Measurements from ENCODE around the gene SYNE1.
"Not testable (repeated sequence)": the region's sequence is repeated elsewhere in the genome, so short reads cannot be mapped to it uniquely, and the experiment has no call there.

Gene SYNE1

DNA sequence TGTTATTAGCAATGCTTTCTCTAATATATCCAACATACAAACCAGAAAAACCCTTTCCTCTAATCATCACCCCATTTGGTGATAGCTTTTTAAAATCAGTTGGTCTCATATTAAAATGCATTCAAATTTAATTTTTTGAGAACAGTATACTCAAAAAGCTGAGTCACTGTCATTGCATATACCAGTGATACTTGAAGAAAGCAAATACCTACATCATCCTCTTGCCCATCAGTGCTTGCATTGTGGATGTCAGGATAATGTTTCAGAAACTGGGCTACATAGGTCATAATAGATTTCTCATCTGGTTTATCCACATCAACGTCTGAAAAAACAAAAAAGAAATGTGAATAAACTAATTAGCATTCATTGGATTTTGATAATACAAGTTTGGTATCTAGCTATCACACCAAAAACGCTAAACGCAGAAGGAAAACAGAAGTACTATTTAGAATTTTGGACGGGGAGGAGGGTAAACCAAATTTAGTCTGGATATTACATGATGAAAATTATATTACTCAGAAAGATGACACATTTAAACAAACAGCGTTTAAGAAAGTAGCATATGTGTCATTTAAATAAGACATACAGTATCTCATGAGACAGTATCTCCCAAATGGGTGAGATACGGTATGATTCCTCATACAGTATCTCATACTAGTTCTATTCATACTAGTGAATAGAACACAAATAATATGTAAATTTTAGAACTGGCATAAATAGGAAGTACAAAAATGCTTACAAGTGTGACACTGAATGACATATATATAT lies 134.6 kb downstream of the SYNE1 start:
- TF ChIP-seq, protein P1, sequence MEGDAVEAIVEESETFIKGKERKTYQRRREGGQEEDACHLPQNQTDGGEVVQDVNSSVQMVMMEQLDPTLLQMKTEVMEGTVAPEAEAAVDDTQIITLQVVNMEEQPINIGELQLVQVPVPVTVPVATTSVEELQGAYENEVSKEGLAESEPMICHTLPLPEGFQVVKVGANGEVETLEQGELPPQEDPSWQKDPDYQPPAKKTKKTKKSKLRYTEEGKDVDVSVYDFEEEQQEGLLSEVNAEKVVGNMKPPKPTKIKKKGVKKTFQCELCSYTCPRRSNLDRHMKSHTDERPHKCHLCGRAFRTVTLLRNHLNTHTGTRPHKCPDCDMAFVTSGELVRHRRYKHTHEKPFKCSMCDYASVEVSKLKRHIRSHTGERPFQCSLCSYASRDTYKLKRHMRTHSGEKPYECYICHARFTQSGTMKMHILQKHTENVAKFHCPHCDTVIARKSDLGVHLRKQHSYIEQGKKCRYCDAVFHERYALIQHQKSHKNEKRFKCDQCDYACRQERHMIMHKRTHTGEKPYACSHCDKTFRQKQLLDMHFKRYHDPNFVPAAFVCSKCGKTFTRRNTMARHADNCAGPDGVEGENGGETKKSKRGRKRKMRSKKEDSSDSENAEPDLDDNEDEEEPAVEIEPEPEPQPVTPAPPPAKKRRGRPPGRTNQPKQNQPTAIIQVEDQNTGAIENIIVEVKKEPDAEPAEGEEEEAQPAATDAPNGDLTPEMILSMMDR (IDR thresholded peaks at IDR 0.05; ENCODE audit: unreplicated experiment in 3 of 3): no peak
- H3K27ac Mint-ChIP-seq: no peak overlapping the region
- H3K27me3 Mint-ChIP-seq (ENCODE audit: low read depth): no peaks in the 10 kb centered on the region
- H3K36me3 Mint-ChIP-seq (ENCODE audit: low read depth): no peaks in the 10 kb centered on the region
- no peak overlapping the region for H3K4me3 Mint-ChIP-seq
- H3K9me3 Mint-ChIP-seq: no peaks in the 10 kb centered on the region
- H3K4me1 Mint-ChIP-seq: no peaks in the 10 kb centered on the region

DNA sequence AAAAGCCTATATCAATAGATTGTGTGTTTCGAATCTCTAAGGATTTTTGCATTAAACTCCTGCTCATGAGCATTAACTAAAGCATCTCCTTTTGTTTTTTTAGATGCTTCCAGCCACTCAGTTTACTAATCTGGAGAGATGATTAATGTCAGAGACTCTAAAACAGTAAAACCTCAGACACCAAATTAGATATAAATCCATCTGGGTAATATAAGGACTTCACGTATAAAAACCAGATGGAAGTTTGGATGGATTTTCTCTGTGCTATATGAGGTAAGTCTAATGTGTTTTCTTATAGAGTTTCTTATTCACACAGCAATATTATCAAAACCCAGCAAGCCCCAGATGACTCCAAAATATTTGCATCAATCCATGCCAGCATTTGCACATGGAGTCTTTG lies 137.2 kb downstream of the SYNE1 start:
- TF ChIP-seq, protein P1 (IDR thresholded peaks at IDR 0.05; ENCODE audit: unreplicated experiment in 3 of 3): no peak
- Mint-ChIP-seq H3K27ac (no peak overlapping the region), H3K36me3 (ENCODE audit: low read depth) (no peaks in the 10 kb centered on the region), H3K27me3 (ENCODE audit: low read depth) (no peaks in the 10 kb centered on the region), H3K4me3 (no peak overlapping the region), H3K4me1 (no peaks in the 10 kb centered on the region), H3K9me3 (no peaks in the 10 kb centered on the region)

DNA sequence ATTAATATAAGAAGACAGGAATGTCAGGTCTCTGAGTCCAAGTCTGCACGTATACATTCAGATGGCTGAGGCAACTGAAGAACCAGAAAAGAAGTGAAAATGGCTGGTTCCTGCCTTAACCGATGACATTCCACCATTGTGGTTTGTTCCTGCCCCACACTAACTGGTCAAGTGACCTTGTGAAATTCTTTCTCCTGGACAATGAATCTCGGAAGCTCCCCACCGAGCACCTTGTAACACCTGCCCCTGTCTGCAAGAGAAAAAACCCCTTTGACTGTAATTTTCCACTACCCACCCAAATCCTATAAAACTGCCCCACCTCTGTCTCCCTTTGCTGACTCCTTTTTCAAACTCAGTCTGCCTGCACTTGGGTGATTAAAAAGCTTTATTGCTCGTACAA lies 140.4 kb downstream of the SYNE1 start:
- no peaks in the 10 kb centered on the region for H3K36me3 Mint-ChIP-seq (ENCODE audit: low read depth)
- no peak overlapping the region for H3K4me3 Mint-ChIP-seq
- no peaks in the 10 kb centered on the region for H3K9me3 Mint-ChIP-seq
- TF ChIP-seq, protein P1 (IDR thresholded peaks at IDR 0.05; ENCODE audit: unreplicated experiment in 3 of 3): no peak
- no peaks in the 10 kb centered on the region for H3K27me3 Mint-ChIP-seq (ENCODE audit: low read depth)
- no peak overlapping the region for H3K27ac Mint-ChIP-seq
- H3K4me1 Mint-ChIP-seq: no peaks in the 10 kb centered on the region

DNA sequence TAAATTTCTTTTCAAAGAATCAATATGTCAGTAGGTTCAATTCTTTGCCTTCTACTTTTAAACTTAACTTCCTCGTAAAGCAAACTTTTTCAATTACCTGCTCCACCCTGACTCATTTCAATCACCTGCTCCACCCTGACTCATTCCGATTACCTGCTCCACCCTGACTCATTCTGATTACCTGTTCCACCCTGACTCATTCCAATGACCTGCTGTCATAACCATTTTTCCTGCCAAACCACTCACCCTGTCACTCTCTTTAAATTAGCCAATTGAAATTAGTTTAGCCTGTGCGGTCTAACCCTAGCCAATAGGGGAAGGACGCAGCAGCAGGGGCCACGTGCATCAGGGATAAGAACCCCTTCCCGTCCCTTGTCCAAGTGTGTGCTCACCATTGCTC lies 141.7 kb downstream of the SYNE1 start:
- not testable (repeated sequence) for H3K36me3 Mint-ChIP-seq (ENCODE audit: low read depth); H3K4me3 Mint-ChIP-seq; H3K27me3 Mint-ChIP-seq (ENCODE audit: low read depth); H3K27ac Mint-ChIP-seq; H3K4me1 Mint-ChIP-seq; H3K9me3 Mint-ChIP-seq

DNA sequence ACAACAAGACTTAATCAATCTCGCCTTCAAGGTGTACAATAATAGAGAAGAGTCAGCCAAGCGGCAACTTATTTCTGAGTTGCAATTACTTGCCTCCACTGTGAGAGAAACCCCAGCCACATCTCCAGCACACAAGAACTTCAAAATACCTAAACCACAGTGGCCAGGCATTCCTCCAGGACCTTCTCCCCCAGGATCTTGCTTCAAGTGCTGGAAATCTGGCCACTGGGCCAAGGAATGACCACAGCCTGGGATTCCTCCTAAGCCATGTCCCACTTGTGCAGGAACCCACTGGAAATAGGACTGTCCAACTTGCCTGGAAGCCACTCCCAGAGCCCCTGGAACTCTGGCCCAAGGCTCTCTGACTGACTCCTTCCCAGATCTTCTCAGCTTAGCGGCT lies 144.9 kb downstream of the SYNE1 start:
- H3K27ac Mint-ChIP-seq; H3K27me3 Mint-ChIP-seq (ENCODE audit: low read depth); H3K4me1 Mint-ChIP-seq: not testable (repeated sequence)

DNA sequence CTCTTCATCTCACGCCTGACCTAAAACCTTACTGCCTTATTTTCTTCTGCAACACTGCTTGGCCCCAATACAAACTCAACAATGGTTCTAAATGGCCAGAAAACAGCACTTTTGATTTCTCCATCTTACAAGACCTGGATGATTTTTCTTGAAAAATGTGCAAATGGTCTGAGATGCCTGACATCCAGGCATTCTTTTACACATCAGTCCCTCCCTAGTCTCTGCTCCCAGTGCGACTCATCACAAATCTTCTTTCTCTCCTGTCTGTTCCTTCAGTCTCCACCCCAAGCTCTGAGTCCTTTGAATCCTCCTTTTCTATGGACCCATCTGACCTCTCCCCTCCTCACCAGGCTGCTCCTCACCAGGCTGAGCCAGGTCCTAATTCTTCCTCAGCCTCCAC lies 145.7 kb downstream of the SYNE1 start:
- H3K27me3 Mint-ChIP-seq (ENCODE audit: low read depth); H3K9me3 Mint-ChIP-seq; H3K36me3 Mint-ChIP-seq (ENCODE audit: low read depth); H3K27ac Mint-ChIP-seq; H3K4me1 Mint-ChIP-seq; H3K4me3 Mint-ChIP-seq: not testable (repeated sequence)

More for the DNA sequence above, 144.9 kb downstream of the SYNE1 start:
- not testable (repeated sequence) for H3K36me3 Mint-ChIP-seq (ENCODE audit: low read depth); H3K4me3 Mint-ChIP-seq; H3K9me3 Mint-ChIP-seq

DNA sequence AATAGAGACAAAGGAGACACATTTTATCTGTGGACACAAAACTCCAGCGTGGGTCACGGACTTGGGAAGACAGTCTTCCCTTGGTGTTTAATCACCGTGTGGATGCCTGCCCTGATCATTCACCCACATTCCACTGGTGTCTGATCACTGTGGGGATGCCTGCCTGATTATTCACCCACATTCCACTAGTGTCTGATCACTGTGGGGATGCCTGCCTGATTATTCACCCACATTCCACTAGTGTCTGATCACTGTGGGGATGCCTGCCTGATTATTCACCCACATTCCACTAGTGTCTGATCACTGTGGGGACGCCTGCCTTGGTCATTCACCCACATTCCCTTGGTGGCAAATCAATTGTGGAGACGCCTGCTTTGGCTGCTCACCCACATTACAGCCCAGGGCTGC lies 146.2 kb downstream of the SYNE1 start:
- H3K4me3 Mint-ChIP-seq; H3K27ac Mint-ChIP-seq; H3K4me1 Mint-ChIP-seq; H3K36me3 Mint-ChIP-seq (ENCODE audit: low read depth); H3K27me3 Mint-ChIP-seq (ENCODE audit: low read depth); H3K9me3 Mint-ChIP-seq: not testable (repeated sequence)

DNA sequence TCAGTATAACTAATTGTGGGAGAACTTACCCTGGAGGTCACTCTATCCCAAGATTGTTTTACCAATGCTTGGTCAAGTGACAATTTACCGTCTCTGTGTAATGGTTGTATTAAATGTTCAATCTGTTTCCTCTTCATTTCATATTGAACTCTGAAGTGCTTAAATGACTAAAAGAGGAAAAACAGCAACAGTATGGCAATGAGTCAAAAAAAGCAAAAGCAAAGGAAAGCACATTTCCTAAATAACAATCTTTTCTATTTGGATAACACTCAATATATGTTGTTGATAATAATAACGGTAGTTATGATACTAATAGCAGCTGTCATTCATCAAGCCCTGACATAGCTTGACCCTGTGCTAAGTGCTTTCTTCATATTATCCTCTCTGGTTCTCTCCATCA lies 152.4 kb downstream of the SYNE1 start:
- TF ChIP-seq, protein P1 (IDR thresholded peaks at IDR 0.05; ENCODE audit: unreplicated experiment in 3 of 3): no peak
- no peaks in the 10 kb centered on the region for H3K9me3 Mint-ChIP-seq
- no peak overlapping the region for H3K4me3 Mint-ChIP-seq
- no peak overlapping the region for H3K27ac Mint-ChIP-seq
- H3K4me1 Mint-ChIP-seq: no peaks in the 10 kb centered on the region
- H3K36me3 Mint-ChIP-seq (ENCODE audit: low read depth): no peaks in the 10 kb centered on the region
- no peaks in the 10 kb centered on the region for H3K27me3 Mint-ChIP-seq (ENCODE audit: low read depth)
